Hippocampal formation (tissue), 2 donors: ENCODE results near the gene NCS1.

Experiments
- DNase-seq, 2 donors: peaks; one replicate each; lab custom pipeline; 2025; lab: John Stamatoyannopoulos, UW

The NCS1 gene

DNA sequence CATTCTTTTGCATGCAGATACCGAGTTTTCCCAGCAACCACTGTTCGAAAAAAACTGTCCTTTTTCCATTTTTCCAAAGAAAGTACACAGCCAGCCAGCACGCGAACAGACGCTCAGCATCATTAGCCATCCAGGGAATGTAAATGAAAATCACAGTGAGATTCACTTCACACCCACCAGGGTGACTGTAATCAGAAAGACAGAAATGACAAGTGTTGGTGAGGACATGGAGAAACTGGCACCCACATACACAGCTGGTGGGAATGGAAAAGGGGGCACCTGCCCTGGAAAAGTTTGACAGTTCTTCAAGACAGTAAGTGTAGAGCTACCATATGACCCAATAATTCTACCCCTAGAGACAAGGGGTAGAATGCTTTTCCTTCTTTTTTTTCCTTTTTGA lies 25.0 kb upstream of the NCS1 start:
- no peak for DNase-seq

- no peak for DNase-seq
These were observed 24.3 kb upstream of the NCS1 start for GRCh38 chr9:130147910-130148309.

- no peak for DNase-seq
These were observed 23.2 kb upstream of the NCS1 start for GRCh38 chr9:130149031-130149430.

DNA sequence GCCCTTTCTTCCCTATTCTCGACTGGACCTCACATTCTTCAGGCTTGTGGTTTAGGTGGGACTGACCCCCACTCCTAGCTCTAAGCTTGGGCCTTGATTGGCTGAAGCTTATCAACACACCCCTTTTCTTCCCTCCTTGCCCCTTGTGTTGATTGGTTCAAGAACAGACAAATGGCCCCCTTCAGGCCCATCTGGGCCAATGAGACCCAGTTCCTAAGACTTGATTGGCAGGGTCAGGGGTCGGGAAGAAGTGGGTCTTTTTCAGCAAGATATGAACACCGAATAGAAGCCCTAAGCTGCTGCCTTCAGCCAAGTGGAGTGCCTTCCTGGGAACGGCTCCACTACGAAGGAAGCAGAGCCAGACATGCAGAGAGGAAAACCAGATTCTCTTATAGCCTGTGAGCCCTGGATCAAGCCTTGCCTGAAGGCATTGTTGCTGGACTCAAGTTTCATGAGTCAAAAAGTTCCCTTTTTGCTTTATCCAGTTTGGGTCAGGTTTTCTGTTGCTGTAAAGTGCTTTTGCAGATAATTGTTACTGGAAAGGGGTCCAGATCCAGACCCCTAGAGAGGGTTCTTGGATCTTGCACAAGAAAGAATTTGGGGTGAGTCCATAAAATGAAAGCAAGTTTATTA lies 22.4 kb upstream of the NCS1 start:
- no peak for DNase-seq

- DNase-seq: no peak
These were observed 21.3 kb upstream of the NCS1 start for GRCh38 chr9:130150779-130151382.

- DNase-seq: no peak
These were observed 17.4 kb upstream of the NCS1 start for GRCh38 chr9:130154816-130155215.

GRCh38 chr9:130155647-130156046 lies 16.6 kb upstream of the NCS1 start:
- DNase-seq: no peak

- DNase-seq: no peak
These were observed 15.5 kb upstream of the NCS1 start for GRCh38 chr9:130156672-130157071.

GRCh38 chr9:130157079-130157478 lies 15.1 kb upstream of the NCS1 start:
- DNase-seq: no peak

DNA sequence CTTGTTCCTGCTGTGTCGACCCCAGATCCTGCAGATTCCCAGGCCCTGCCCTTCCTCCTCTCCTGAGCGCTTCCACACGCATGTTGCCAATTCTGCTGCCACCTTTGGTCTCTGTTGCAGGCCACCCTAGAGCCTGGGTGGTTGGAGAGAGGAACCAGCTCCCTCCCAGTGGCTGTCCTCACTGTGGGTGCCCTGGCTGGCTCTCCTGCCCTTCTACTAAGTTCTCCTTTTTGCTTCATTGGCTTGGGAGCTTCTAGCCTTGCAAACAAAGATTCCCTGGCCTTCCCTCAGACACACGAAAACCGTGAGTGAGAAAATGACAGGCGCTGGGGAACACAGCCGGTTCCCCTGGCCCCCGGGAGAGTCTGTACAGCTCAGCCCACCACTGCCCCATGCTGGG lies 14.2 kb upstream of the NCS1 start:
- no peak for DNase-seq

- DNase-seq: no peak
These were observed 13.1 kb upstream of the NCS1 start for GRCh38 chr9:130159057-130159456.

GRCh38 chr9:130159915-130160670 lies 12.1 kb upstream of the NCS1 start:
- no peak for DNase-seq

DNA sequence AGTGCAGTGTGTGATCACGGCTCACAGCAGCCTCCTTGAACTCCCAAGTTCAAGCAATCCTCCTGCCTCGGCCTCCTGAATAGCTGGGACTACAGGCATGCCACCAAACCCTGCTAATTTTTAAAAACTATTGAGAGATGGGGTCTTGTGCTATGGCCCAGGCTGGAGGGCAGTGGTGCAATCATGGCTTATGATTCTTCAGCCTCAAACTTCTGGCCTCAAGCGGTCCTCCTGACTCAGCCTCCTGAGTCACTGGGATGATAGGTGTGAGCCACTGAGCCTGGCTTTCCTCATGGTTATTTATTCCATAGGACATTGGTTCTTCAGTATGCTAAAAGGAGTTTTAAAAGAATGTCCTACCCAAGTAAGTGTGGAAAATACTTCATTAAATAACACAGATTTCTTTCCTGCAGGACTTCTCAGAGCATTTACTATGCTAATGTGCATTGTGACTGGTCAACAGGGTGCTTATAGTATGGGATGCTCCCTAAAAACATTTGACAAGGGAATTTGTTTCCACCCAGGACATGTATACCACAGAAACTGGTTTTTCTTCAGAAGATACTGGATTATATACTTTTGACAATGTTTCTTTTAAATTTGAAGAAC lies 11.2 kb upstream of the NCS1 start:
- no peak for DNase-seq

DNA sequence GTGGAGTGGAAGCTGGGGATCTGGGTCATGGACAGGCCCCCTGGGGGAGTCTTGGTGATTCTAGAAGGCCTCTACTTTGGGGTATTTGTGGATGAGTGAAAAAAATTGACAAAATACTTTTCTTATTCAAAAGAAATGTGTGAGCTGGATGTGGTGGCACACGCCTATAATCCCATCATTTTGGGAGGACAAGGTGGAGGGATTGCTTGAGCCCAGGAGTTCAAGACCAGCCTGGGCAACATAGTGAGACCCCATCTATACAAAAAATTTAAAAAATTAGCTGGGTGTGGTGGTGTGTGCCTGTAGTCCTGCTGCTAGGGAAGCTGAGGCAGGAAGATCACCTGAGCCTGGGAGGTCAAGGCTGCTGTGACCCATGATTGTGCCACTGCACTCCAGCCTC lies 6.6 kb upstream of the NCS1 start:
- no peak for DNase-seq

DNA sequence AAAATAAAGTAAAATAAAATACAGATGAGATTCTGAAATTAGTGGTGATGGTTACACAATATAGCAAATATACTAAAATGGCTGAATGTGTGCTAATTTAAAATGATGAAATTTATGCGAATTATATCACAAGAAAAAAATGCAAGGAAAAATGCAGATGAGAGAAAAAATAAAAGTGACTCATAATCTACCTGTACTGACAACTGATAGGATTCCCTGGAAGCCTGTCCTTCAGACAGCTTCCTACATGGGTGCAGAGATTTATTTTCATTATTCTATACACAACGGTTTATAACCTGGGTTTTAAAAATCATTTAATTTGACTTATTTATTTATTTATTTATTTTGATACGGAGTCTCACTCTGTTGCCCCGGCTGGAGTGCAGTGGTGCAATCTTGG lies 5.8 kb upstream of the NCS1 start:
- DNase-seq: no peak

DNA sequence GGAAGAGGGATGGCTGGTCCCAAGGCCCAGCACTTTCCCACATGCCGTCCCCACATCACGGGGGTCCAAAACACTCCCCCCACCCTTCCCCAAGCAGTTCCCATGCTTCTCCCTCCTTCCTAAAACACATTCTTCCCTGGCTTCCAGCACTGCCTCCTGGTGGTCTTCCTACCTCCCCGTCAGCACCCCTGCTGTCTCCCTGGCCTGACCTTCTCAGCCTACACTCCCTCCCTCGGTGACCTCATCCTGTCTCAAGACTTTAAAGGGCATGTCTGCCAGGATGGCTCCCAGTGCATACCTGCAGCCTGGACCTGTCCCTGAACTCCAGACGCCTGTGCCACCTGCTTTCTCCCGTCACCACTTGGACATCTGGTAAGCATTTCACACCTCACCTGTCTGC lies 4.3 kb upstream of the NCS1 start:
- no peak for DNase-seq

- no peak for DNase-seq
These were observed 717 bp upstream of the NCS1 start for GRCh38 chr9:130171226-130172148.

DNA sequence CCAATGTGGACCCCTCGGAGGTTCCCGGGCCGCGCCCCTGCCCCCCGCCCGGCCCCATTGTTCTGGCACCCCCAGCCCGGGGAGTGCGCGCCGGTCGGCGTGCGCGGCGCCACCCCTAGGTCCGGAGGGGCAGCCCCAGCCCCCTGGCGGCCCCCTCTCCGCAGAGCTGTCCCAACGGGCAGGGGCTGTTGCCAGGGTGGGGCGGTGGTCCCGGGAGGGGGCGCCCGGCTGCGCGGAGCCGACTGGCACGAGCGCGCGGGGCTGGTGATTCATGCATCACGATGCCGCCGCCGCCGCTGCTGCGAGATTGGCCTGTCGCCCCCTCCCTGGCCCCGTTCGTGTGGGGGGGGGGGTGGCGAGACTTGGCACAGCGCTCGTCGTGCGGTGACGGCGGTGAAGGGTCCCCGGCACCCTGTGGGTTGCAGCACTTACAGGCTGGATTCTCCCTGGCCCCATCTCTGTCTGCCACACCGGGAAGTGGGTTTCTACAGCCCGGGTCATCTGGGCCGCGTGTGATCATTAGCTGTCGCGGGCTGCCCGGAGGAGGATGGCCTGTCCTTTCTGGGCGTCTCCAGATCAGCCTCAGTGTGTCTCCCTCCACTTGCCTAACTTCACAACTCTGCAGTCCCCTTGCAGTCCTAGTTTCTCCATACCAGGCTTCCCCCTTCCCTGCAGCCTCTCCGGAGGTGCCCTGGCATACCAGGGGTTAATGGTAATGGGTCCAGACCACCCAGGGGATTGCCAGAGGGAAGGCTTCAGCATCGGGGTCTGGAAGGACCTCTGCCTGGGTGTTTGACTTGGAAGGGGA lies 858 bp downstream of the NCS1 start:
- no peak for DNase-seq

GRCh38 chr9:130173666-130173983 lies 1.4 kb downstream of the NCS1 start:
- no peak for DNase-seq

DNA sequence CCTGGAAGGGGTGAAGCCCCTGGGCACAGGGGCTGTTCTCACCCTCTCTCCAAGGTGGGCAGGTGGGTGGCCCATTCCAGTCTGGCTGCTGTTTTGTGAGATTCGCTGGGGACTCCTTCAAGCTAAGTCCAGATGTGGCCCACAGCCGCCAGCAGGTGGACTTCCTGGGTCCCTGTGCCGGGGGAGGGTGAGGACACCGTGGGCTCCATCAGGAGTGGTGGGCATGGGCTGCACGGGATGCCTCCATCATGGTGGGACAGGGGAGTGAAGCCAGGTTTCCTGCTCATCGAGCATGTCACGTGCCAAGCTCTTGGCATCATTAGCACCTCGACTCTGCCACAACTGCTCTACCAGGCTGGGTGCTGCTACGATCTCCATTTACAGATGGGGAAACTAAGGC lies 1.8 kb downstream of the NCS1 start:
- DNase-seq: no peak

GRCh38 chr9:130174920-130175321 lies 2.7 kb downstream of the NCS1 start:
- no peak for DNase-seq
